GM20000 (cell line): ENCODE data around the gene SLC25A25.

Experiments used
- DNase-seq: peaks from one replicate; pipeline ENCODE4 v3.0.0; 2012; ENCODE audit warnings: low spot score
- TF ChIP-seq, protein P1 (sequence below): IDR thresholded peaks from 2 replicates; pipeline ENCODE4 v1.5.1; 2012; ENCODE audit warnings: mild to moderate bottlenecking, control low read depth; ENCODE audit errors: extremely low read depth, missing control alignments

Gene SLC25A25

DNA sequence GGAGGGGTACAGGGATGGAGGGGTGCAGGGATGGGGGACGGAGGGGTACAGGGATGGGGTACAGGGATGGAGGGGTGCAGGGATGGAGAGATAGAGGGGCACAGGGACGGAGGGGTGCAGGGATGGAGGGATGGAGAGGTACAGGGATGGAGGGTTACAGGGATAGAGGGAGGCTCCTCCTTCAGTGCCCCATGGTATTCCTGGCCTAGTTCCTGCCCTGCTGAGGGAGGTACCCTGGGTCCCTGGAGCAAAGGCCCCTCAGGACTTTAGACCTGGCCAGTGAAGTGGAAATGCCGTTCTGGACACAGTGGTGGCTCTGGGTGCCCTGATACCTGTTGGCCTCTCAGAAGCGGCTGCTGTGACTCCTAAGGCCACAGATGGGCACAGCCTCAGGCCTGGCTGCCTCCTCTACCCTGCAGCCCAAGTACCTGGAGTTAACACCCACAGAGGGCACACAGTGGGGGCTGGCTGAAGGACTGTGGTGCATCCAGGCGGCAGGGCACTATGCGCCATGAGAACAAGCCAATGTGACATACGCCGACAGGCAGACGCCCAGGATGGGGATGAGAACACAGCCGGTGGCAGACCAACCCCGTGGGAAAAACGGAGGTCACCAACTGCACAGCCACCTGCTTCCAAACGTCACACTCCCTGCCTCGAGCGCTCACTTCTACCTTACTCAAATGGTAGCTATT lies 51.1 kb downstream of the SLC25A25 start:
- TF ChIP-seq, protein P1, sequence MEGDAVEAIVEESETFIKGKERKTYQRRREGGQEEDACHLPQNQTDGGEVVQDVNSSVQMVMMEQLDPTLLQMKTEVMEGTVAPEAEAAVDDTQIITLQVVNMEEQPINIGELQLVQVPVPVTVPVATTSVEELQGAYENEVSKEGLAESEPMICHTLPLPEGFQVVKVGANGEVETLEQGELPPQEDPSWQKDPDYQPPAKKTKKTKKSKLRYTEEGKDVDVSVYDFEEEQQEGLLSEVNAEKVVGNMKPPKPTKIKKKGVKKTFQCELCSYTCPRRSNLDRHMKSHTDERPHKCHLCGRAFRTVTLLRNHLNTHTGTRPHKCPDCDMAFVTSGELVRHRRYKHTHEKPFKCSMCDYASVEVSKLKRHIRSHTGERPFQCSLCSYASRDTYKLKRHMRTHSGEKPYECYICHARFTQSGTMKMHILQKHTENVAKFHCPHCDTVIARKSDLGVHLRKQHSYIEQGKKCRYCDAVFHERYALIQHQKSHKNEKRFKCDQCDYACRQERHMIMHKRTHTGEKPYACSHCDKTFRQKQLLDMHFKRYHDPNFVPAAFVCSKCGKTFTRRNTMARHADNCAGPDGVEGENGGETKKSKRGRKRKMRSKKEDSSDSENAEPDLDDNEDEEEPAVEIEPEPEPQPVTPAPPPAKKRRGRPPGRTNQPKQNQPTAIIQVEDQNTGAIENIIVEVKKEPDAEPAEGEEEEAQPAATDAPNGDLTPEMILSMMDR: no peak
- DNase-seq: no peak

DNA sequence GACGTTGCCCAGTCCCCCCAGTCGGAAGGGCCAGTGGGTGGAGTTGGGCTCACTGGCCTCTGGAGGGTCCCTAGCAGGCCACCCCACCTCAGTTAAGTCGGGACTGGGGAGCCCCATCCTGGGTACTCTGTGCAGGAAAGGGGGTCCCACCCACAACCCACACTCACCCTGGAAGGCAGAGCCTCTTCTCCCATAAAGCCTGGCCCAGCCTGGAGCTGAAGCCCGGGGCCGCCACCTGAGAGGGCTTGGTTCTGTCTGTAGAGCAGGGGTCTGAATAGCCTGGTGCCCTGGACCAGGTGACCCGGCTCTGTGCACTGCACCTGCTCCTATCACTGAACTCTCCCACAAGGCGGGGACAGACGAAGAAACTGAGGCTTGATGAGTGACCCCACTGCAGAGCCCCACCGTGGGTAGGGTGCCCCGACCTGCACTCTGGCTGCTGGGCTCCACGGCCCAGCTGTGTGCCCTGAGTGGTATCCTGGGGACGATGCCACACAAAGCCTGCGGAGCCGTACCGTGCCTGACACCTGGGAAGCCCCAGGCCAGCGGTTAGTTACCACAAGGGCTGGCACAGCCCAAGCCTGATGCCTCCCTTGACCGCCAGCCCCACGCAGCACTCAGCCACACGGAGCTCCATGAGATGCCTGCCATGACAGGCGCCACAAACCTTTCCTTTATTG lies 52.2 kb downstream of the SLC25A25 start:
- TF ChIP-seq, protein P1: no peak
- DNase-seq: no peak

DNA sequence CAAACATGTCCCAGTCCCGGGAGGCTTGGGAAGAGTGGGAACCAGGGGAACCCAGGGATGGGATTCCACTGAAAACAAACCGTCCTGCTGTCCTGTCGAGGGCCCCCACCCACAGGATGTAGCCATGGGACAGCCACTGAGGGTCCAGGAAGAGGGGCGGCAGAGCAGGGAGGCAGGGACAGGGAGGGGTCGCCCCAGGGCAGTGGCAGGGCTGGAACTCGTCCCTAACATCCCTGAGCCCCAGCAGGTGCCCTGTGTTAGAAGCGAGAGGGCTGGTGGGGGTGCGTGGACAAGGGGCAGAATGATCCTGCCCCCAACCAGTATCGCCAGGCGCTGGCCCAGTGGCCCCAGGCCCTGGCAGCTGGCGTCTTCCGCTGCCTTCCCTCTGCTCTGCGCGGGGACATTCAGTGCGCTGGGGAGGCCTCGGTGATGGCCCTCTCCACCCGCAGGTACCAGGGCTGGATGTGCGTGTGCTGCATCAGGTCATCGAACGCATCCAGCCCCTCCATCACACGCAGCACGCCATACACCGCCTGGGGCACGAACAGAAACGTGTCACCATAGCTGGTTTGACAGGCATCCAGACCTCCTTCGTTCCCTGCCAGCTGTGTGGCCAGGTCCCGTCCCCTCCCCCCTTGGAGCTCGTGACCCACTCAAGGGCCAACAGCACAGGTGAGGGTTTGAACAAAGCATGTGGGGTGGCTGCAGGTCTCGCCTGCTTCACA lies 52.9 kb downstream of the SLC25A25 start:
- DNase-seq: no peak
- TF ChIP-seq, protein P1: no peak

GRCh38 chr9:128121466-128121810 lies 53.4 kb downstream of the SLC25A25 start:
- no peak for DNase-seq
- TF ChIP-seq, protein P1: no peak

DNA sequence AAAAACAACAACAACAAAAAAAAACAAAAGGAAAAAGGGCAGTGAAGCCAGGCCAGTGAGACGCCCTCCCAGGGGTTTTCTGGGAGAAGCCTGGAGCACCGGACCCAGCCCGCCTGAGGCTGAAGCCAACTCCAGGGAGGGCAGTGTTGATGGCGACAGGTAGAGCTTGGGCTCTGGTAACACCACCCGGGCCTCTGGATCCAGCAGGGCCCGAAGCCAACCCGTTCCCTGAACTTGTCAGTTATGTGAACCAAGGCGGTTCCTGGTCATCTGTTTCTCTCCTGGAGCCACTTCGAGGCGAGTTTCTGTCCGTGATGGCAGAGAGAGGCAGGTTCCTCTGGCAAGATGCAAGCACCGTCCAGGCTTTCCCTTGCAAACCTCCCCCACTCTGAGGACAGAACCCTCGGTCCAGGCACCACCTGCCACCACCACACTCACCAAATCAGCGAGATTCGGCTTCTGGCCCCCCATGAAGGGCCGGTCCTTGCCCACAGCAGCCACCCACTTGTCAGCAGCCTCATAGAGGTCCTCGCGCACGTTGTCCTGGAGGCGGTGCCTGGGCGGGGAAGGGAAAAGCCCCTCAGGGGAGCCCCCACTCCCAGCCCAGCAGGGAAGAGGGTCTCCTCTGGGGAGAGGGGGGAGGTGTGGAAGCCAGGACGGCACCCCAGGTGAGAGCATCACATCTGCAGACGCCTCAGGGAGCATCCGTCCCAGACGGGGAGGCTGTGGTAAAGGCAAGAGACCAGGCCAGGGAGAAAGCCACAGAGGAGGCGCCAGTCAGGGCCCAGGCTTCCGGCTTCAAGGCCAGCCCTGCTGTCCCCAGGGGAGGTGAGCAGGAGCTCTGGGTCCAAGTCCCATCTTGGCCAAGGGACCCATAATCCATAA lies 54.1 kb downstream of the SLC25A25 start:
- no peak for DNase-seq
- TF ChIP-seq, protein P1: no peak

DNA sequence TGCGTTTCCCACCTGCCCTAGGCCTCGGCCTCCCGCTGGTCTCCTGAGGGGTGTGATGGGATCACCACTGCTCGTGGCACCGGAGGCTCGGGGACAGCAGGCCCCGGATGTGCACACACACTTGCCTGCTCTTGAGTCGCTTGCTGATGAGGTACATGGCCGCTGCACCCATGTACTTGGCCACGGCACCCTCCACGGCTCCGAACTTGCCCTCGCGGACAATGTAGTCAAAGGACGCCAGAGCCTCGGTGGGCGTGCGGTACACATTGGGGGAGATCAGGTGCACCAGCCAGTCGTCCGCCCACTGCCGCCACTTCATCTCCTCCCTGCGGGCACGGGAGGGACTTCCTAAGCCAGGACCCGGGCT lies 54.8 kb downstream of the SLC25A25 start:
- TF ChIP-seq, protein P1: no peak
- no peak for DNase-seq
